HL-60 (cell line): ENCODE results near the gene NAP1L2.

Source experiments
- DNase-seq, 2 experiments: peaks; one replicate each; pipeline ENCODE4 v3.0.0-alpha.2; 2010 to 2020; ENCODE audit warnings: low read depth in 1 of 2, low spot score in 1 of 2
- H3K27ac ChIP-seq: fragments of 250-450 bp; sonication (Bioruptor Pico); replicated peaks from 2 replicates; pipeline ENCODE4 v1.5.1; 2020; ENCODE audit warnings: mild to moderate bottlenecking, moderate library complexity
- H3K27me3 ChIP-seq: fragments of 250-450 bp; sonication (Bioruptor Pico); 2 replicates; pipeline ENCODE4 v1.5.1; 2021; ENCODE audit warnings: mild to moderate bottlenecking, moderate library complexity; ENCODE audit not compliant: insufficient read depth, poor library complexity, severe bottlenecking
- H3K4me3 ChIP-seq: replicated peaks from 2 replicates; pipeline ENCODE4 v1.5.1; 2011; ENCODE audit warnings: mild to moderate bottlenecking, control low read depth, low read length; ENCODE audit not compliant: insufficient read depth
- GABPA ChIP-seq: IDR thresholded peaks from 2 replicates; pipeline ENCODE4 v1.6.1; 2012; ENCODE audit warnings: low read depth
- POLR2AphosphoS5 ChIP-seq: IDR thresholded peaks from 2 replicates; pipeline ENCODE4 v1.6.1; 2012; ENCODE audit warnings: low read depth
- SPI1 ChIP-seq: IDR thresholded peaks from 2 replicates; pipeline ENCODE4 v1.6.1; 2012; ENCODE audit warnings: low read depth, mild to moderate bottlenecking, borderline replicate concordance
- TF ChIP-seq, protein P1 (sequence below): IDR thresholded peaks from 2 replicates; pipeline ENCODE4 v1.6.1; 2012; ENCODE audit warnings: low read depth; ENCODE audit not compliant: insufficient replicate concordance
- TF ChIP-seq, protein P2 (sequence below): IDR thresholded peaks from one replicate; pipeline ENCODE4 v1.5.1; 2011; ENCODE audit warnings: low read length, control low read depth, inconsistent platforms; ENCODE audit not compliant: insufficient read depth

Gene NAP1L2

DNA sequence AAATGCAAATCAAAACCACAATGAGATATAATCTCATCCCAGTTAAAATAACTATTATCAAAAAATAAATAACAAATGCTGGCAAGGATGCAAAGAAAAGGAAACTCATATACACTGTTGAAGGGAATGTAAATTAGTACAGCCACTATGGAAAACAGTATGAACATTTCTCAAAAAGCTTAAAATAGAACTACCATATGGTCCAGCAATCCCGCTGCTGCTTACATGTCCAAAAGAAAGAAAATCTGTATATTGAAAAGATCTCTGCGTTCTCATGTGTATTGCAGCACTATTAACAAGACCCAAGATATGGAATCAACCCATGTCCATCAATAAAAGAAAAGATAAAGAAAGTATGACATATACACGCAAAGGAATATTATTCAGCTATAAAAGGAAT, 3.0 kb upstream of the NAP1L2 start:
- TF ChIP-seq, protein P1, sequence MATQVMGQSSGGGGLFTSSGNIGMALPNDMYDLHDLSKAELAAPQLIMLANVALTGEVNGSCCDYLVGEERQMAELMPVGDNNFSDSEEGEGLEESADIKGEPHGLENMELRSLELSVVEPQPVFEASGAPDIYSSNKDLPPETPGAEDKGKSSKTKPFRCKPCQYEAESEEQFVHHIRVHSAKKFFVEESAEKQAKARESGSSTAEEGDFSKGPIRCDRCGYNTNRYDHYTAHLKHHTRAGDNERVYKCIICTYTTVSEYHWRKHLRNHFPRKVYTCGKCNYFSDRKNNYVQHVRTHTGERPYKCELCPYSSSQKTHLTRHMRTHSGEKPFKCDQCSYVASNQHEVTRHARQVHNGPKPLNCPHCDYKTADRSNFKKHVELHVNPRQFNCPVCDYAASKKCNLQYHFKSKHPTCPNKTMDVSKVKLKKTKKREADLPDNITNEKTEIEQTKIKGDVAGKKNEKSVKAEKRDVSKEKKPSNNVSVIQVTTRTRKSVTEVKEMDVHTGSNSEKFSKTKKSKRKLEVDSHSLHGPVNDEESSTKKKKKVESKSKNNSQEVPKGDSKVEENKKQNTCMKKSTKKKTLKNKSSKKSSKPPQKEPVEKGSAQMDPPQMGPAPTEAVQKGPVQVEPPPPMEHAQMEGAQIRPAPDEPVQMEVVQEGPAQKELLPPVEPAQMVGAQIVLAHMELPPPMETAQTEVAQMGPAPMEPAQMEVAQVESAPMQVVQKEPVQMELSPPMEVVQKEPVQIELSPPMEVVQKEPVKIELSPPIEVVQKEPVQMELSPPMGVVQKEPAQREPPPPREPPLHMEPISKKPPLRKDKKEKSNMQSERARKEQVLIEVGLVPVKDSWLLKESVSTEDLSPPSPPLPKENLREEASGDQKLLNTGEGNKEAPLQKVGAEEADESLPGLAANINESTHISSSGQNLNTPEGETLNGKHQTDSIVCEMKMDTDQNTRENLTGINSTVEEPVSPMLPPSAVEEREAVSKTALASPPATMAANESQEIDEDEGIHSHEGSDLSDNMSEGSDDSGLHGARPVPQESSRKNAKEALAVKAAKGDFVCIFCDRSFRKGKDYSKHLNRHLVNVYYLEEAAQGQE = no peak
- no peak for TF ChIP-seq POLR2AphosphoS5
- no peak for TF ChIP-seq GABPA
- TF ChIP-seq SPI1 = no peak
- TF ChIP-seq, protein P2, sequence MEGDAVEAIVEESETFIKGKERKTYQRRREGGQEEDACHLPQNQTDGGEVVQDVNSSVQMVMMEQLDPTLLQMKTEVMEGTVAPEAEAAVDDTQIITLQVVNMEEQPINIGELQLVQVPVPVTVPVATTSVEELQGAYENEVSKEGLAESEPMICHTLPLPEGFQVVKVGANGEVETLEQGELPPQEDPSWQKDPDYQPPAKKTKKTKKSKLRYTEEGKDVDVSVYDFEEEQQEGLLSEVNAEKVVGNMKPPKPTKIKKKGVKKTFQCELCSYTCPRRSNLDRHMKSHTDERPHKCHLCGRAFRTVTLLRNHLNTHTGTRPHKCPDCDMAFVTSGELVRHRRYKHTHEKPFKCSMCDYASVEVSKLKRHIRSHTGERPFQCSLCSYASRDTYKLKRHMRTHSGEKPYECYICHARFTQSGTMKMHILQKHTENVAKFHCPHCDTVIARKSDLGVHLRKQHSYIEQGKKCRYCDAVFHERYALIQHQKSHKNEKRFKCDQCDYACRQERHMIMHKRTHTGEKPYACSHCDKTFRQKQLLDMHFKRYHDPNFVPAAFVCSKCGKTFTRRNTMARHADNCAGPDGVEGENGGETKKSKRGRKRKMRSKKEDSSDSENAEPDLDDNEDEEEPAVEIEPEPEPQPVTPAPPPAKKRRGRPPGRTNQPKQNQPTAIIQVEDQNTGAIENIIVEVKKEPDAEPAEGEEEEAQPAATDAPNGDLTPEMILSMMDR = no peak
- no peak for DNase-seq
- H3K27me3 ChIP-seq = peaks cover 3% of the 10 kb centered on the region

DNA sequence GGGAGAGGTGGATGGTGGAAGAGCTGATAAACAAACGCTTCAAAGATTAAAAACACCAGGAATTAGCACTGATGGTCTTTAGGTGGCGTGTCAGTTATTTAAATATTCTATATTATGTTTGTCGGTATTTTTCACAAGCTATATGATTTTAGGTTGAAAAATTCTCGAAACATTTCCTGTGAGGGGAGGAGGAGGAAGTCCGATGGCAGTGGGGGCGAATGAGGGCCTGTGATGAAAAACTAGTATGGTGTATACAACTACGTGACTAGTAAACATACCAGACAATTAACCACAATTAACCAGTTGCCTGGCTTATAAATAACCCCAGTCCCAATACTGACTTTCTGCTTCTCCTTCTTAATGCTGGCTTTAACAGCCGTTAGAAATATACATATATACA, 595 bp upstream of the NAP1L2 start:
- H3K4me3 ChIP-seq = no peak overlapping the region
- peaks cover 3% of the 10 kb centered on the region for H3K27me3 ChIP-seq
- no peak for DNase-seq
- no peak overlapping the region for H3K27ac ChIP-seq
- no peak for TF ChIP-seq GABPA
- TF ChIP-seq, protein P2 = no peak
- no peak for TF ChIP-seq POLR2AphosphoS5
- no peak for TF ChIP-seq SPI1
- TF ChIP-seq, protein P1 = no peak

More for the DNA sequence above, 3.0 kb upstream of the NAP1L2 start:
- Histone ChIP-seq H3K4me3 (no peak overlapping the region), H3K27ac (no peak overlapping the region)

DNA sequence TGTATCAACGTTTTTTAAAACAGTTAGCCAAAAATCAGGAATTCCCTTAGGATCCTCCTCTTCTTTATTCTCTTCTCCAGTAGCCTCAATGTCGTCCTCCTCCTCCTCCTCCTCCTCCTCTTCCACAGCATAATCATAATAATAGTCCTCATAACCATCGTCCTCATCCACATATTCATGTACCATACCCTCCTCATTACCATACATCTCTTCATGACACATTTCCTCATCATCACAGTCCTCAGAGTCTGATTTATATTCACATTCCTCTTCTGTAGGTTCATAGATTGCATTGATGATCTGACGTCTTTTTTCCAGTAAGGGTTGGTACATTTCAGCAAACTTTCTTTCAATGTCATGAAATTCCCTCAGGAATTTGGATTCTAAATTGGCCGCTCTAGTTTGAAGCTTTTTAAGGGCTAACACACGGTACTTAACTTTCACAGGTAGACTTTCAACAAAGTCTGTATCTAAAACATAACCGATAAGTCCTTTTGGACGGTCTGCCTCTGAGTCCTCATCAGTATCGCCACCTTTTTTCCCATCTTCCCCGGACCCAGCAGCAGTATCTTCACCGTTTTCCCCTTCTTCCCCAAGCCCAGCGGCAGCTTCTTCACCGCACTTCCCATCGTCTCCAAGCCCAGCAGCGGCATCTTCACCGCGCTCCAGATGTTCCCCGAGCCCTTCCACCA, 771 bp downstream of the NAP1L2 start:
- no peak overlapping the region for H3K4me3 ChIP-seq
- peaks cover 3% of the 10 kb centered on the region for H3K27me3 ChIP-seq

More for the DNA sequence above, 771 bp downstream of the NAP1L2 start:
- TF ChIP-seq, protein P2 = no peak
- no peak for TF ChIP-seq POLR2AphosphoS5
- no peak for TF ChIP-seq SPI1
- TF ChIP-seq, protein P1 = no peak
- no peak for TF ChIP-seq GABPA
- no peak overlapping the region for H3K27ac ChIP-seq
- DNase-seq = no peak
